ENCODE results near the gene ZNF444.
A peak's percentile ranks its signal among the peaks of the same experiment; 100 is the strongest.
"Not testable (repeated sequence)": the region's sequence is repeated elsewhere in the genome, so short reads cannot be mapped to it uniquely, and the experiment has no call there.

The ZNF444 gene

GRCh38 chr19:56140583-56141416, at the start of gene ZNF444:
TSS of gene ZNF444 (plus strand) at chr19:56141287. CDS start at chr19:56146912, 5,625 bp downstream.
- peak; percentile 98 for DNase-seq

- no peak for DNase-seq
Observed at GRCh38 chr19:56091751-56092546, 49.1 kb upstream of the ZNF444 start.

GRCh38 chr19:56092685-56093631, 48.1 kb upstream of the ZNF444 start:
- DNase-seq, result no peak

- DNase-seq, result no peak
Observed at GRCh38 chr19:56094449-56094848, 46.6 kb upstream of the ZNF444 start.

GRCh38 chr19:56096665-56097064, 44.4 kb upstream of the ZNF444 start:
- DNase-seq, result no peak

- no peak for DNase-seq
Observed at GRCh38 chr19:56097306-56097705, 43.8 kb upstream of the ZNF444 start.

- no peak for DNase-seq
Observed at GRCh38 chr19:56097776-56098175, 43.3 kb upstream of the ZNF444 start.

GRCh38 chr19:56098237-56098636, 42.9 kb upstream of the ZNF444 start:
- not testable (repeated sequence) for DNase-seq

- DNase-seq, result no peak
Observed at GRCh38 chr19:56098731-56099568, 42.1 kb upstream of the ZNF444 start.

- DNase-seq, result no peak
Observed at GRCh38 chr19:56099638-56100539, 41.2 kb upstream of the ZNF444 start.

- DNase-seq, result no peak
Observed at GRCh38 chr19:56101095-56101494, 40.0 kb upstream of the ZNF444 start.

- no peak for DNase-seq
Observed at GRCh38 chr19:56101746-56102535, 39.1 kb upstream of the ZNF444 start.

- DNase-seq, result no peak
Observed at GRCh38 chr19:56103027-56103614, 38.0 kb upstream of the ZNF444 start.

GRCh38 chr19:56104423-56104822, 36.7 kb upstream of the ZNF444 start:
- DNase-seq, result no peak

GRCh38 chr19:56105090-56105701, 35.9 kb upstream of the ZNF444 start:
- no peak for DNase-seq

GRCh38 chr19:56105831-56106396, 35.2 kb upstream of the ZNF444 start:
- DNase-seq, result not testable (repeated sequence)

GRCh38 chr19:56106397-56106849, 34.7 kb upstream of the ZNF444 start:
- DNase-seq, result no peak

- no peak for DNase-seq
Observed at GRCh38 chr19:56106993-56107392, 34.1 kb upstream of the ZNF444 start.
